Measurements from ENCODE around the gene DYNC1H1. TPM values are rescaled to one million over a fixed set of nuclear protein-coding genes. Genes with fewer than 3 reads are reported as not detected.

DYNC1H1 gene
- total and polyA plus RNA-seq, 3 donors from 2014 or later, result 313 to 691 (median 538) TPM

DNA sequence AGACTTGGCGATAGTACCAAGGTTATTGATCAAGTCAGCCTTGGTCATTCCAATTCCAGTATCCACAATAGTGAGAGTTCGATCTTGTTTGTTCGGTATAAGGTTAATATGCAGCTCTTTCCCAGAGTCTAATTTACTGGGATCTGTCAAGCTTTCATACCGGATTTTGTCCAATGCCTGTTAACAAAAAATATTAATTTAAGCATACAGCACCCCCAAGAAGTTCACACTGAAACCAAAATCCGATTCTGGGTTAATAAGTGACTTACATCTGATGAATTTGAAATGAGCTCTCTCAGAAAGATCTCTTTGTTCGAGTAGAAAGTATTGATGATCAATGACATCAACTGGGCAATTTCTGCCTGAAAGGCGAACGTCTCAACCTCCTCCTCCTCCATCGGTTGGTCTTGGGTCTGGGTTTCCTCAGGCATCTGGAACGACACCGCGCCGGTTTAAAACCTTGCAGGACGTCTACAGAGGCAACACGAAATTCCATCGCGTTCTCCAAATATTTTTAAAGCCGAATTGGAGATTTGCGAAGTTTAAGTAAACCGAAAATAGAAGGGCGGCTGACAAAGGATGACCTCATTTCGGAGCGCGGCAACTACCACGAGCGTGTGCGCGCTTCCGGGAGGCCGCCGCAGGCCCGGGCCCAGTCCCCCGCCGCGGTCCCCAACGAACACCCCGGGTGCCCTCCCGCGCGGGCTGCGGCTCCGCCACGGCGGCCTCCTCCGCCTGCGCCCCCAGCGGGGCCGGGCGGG is 121.8 kb downstream of the DYNC1H1 start:
- intact Hi-C loops (cut with DNase I; ENCODE audit: low total_unique reads), result no loop called here
- Histone ChIP-seq H3K36me3 (ENCODE audit: low read depth, missing control alignments) (peaks cover 7% of the 10 kb centered on the region), H3K27ac (peak overlapping the region; percentile 100), H3K4me3 (peak overlapping the region; percentile 86 to 99), H3K4me1 (peaks cover 27% of the 10 kb centered on the region), H3K27me3 (no peaks in the 10 kb centered on the region), H3K9me3 (no peaks in the 10 kb centered on the region)
- peak; percentile 53 for DNase-seq
- no peak for TF ChIP-seq POLR2A (IDR thresholded peaks at IDR 0.05)
- TF ChIP-seq, protein P1, sequence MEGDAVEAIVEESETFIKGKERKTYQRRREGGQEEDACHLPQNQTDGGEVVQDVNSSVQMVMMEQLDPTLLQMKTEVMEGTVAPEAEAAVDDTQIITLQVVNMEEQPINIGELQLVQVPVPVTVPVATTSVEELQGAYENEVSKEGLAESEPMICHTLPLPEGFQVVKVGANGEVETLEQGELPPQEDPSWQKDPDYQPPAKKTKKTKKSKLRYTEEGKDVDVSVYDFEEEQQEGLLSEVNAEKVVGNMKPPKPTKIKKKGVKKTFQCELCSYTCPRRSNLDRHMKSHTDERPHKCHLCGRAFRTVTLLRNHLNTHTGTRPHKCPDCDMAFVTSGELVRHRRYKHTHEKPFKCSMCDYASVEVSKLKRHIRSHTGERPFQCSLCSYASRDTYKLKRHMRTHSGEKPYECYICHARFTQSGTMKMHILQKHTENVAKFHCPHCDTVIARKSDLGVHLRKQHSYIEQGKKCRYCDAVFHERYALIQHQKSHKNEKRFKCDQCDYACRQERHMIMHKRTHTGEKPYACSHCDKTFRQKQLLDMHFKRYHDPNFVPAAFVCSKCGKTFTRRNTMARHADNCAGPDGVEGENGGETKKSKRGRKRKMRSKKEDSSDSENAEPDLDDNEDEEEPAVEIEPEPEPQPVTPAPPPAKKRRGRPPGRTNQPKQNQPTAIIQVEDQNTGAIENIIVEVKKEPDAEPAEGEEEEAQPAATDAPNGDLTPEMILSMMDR (IDR thresholded peaks at IDR 0.05), result no peak
- WGBS, 2 donors, result 3% methylated on average over 29 to 31 of the region's 49 CpGs

DNA sequence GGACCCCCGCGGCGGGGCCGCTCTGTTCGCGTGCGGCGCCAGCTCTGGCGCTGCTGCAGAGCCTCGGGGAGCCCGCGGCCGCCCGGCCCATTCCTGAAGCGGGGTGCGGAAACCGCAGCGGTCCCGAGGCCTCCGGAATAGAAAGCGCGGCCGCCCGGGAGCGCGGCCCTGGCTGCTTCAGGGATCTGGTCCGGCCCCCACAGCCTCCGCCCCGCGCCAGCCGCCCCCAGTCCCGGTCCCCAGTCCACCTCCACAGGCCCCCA is 122.3 kb downstream of the DYNC1H1 start:
- DNase-seq, result no peak
- H3K27me3 ChIP-seq, result no peaks in the 10 kb centered on the region
- TF ChIP-seq, protein P1 (IDR thresholded peaks at IDR 0.05), result no peak
- TF ChIP-seq POLR2A (IDR thresholded peaks at IDR 0.05), result no peak
- intact Hi-C loops (cut with DNase I; ENCODE audit: low total_unique reads), result no loop called here
- peaks cover 7% of the 10 kb centered on the region for H3K36me3 ChIP-seq (ENCODE audit: low read depth, missing control alignments)
- peaks cover 27% of the 10 kb centered on the region for H3K4me1 ChIP-seq
- peak overlapping the region; percentile 86 to 99 for H3K4me3 ChIP-seq
- 2% methylated on average over 30 of the region's 32 CpGs; no CpG with 5 or more reads in 1 of the 2 donors for WGBS, 2 donors
- no peaks in the 10 kb centered on the region for H3K9me3 ChIP-seq
- H3K27ac ChIP-seq, result peak overlapping the region; percentile 100

- no peaks in the 10 kb centered on the region for H3K9me3 ChIP-seq
- peaks cover 27% of the 10 kb centered on the region for H3K4me1 ChIP-seq
- 0 to 1% methylated on average over 8 to 100 of the region's 106 CpGs for WGBS, 2 donors
- intact Hi-C loops (cut with DNase I; ENCODE audit: low total_unique reads), result no loop called here
- TF ChIP-seq, protein P1 (IDR thresholded peaks at IDR 0.05), result peak in 1 of 3 experiments; percentile 31
- peak; percentile 93 for TF ChIP-seq POLR2A (IDR thresholded peaks at IDR 0.05)
- H3K27ac ChIP-seq, result peak within 1 kb of the TSS; percentile 100
- peaks cover 7% of the 10 kb centered on the region for H3K36me3 ChIP-seq (ENCODE audit: low read depth, missing control alignments)
- H3K4me3 ChIP-seq, result peak within 1 kb of the TSS; percentile 86 to 99
- no peaks in the 10 kb centered on the region for H3K27me3 ChIP-seq
- peak; percentile 93 for DNase-seq
Measured at GRCh38 chr14:102086972-102087761, 122.8 kb downstream of the DYNC1H1 start, which contains the start of gene HSP90AA1. Gene HSP90AA1 (minus strand): TSS chr14:102087044. CDS start chr14:102086378, 666 bp downstream.

DNA sequence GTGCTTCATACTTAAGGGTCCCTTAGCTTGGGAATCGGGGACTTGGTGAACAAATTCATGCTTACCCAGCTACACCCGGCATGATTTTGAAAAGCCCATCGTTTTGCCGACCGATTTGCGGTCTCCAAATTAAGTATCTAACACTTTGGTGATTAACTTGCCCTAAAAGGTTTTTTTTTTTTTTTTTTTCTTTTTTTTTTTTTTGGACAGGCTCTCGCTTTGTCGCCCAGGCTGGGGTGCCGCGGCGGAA is 123.3 kb downstream of the DYNC1H1 start:
- Histone ChIP-seq H3K27me3 (no peaks in the 10 kb centered on the region), H3K4me3 (peak overlapping the region; percentile 82 to 99), H3K4me1 (peaks cover 27% of the 10 kb centered on the region), H3K36me3 (ENCODE audit: low read depth, missing control alignments) (peaks cover 7% of the 10 kb centered on the region), H3K27ac (peak overlapping the region; percentile 98 to 100), H3K9me3 (no peaks in the 10 kb centered on the region)
- TF ChIP-seq POLR2A (IDR thresholded peaks at IDR 0.05), result no peak
- TF ChIP-seq, protein P1 (IDR thresholded peaks at IDR 0.05), result no peak
- DNase-seq, result no peak
- intact Hi-C loops (cut with DNase I; ENCODE audit: low total_unique reads), result no loop called here
- WGBS, 2 donors, result 0 to 2% methylated on average over 11 of the region's 11 CpGs
